ENCODE data around the gene KCTD16.

The KCTD16 gene

DNA sequence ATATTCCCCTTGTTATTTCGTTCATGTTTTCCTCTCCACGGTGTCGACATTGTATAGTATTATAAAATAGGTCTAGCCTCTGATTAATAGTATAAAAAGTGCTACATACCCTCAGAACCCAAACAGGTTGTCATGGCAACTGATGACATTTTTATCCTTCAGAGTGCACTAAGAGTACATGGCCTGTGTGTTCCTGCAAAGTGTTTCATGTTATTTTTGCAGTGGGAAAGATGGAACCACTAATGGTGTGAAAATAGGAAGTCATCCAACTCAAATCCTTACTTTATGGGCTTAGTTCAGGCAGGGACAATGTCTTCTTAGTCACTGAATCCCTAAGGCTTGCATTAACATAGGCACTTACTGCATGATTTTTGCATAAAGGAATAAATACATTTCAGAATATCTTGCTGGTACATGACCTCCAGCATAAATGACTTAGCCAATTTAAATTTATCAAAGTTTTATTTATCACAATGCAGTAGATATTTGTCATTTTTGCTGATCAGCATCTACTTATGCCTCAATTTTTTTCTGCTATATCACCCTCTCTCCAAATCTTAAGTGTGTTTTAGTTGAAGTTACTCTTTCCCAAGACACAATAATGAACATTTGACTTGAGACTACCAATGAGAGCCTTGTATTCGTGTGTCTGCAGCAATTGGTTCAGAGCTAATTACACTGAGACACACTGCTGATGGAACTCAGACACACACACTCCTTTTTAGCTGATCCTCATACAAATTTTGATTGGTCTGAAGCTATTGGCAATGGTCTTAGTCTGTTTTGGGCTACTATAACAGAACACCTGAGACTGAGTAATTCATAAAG, 243.7 kb downstream of the KCTD16 start (continued):
- TF ChIP-seq, protein P1, sequence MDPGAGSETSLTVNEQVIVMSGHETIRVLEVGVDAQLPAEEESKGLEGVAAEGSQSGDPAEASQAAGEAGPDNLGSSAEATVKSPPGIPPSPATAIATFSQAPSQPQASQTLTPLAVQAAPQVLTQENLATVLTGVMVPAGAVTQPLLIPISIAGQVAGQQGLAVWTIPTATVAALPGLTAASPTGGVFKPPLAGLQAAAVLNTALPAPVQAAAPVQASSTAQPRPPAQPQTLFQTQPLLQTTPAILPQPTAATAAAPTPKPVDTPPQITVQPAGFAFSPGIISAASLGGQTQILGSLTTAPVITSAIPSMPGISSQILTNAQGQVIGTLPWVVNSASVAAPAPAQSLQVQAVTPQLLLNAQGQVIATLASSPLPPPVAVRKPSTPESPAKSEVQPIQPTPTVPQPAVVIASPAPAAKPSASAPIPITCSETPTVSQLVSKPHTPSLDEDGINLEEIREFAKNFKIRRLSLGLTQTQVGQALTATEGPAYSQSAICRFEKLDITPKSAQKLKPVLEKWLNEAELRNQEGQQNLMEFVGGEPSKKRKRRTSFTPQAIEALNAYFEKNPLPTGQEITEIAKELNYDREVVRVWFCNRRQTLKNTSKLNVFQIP (CRISPR knock-in tag; IDR thresholded peaks at IDR 0.05; ENCODE audit: borderline replicate concordance, low read depth): no peak
- TF ChIP-seq TCF4 (CRISPR knock-in tag; IDR thresholded peaks at IDR 0.05; ENCODE audit: borderline replicate concordance) (no peak), OSR1 (CRISPR knock-in tag; IDR thresholded peaks at IDR 0.05) (no peak), SNAI2 (CRISPR knock-in tag; IDR thresholded peaks at IDR 0.05) (no peak), PATZ1 (CRISPR knock-in tag; IDR thresholded peaks at IDR 0.05; ENCODE audit: borderline replicate concordance) (no peak), CSDC2 (CRISPR knock-in tag; IDR thresholded peaks at IDR 0.05) (no peak), ZNF8 (CRISPR knock-in tag; IDR thresholded peaks at IDR 0.05) (no peak), ZNF565 (CRISPR knock-in tag; conservative IDR thresholded peaks at IDR 0.05; ENCODE audit: low read depth) (no peak), ZFP3 (CRISPR knock-in tag; IDR thresholded peaks at IDR 0.05) (no peak)
- TF ChIP-seq, protein P2, sequence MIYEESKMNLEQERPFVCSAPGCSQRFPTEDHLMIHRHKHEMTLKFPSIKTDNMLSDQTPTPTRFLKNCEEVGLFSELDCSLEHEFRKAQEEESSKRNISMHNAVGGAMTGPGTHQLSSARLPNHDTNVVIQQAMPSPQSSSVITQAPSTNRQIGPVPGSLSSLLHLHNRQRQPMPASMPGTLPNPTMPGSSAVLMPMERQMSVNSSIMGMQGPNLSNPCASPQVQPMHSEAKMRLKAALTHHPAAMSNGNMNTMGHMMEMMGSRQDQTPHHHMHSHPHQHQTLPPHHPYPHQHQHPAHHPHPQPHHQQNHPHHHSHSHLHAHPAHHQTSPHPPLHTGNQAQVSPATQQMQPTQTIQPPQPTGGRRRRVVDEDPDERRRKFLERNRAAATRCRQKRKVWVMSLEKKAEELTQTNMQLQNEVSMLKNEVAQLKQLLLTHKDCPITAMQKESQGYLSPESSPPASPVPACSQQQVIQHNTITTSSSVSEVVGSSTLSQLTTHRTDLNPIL (CRISPR knock-in tag; IDR thresholded peaks at IDR 0.05; ENCODE audit: low read depth): no peak

- ATAC-seq: no peak
Measured at GRCh38 chr5:144416196-144416595, 245.5 kb downstream of the KCTD16 start.

More at GRCh38 chr5:144416196-144416595, 245.5 kb downstream of the KCTD16 start:
- no peak for TF ChIP-seq BACH2 (CRISPR knock-in tag; IDR thresholded peaks at IDR 0.05; ENCODE audit: borderline replicate concordance)
- no peak for TF ChIP-seq OSR1 (CRISPR knock-in tag; IDR thresholded peaks at IDR 0.05)
- no peak for TF ChIP-seq ZNF70 (CRISPR knock-in tag; IDR thresholded peaks at IDR 0.05)
- no peak for TF ChIP-seq SNAI2 (CRISPR knock-in tag; IDR thresholded peaks at IDR 0.05)
- TF ChIP-seq TSHZ2 (CRISPR knock-in tag; IDR thresholded peaks at IDR 0.05): no peak
- no peak for TF ChIP-seq PPARA (CRISPR knock-in tag; IDR thresholded peaks at IDR 0.05; ENCODE audit: borderline replicate concordance)
- TF ChIP-seq PATZ1 (CRISPR knock-in tag; IDR thresholded peaks at IDR 0.05; ENCODE audit: borderline replicate concordance): no peak
- TF ChIP-seq ZNF565 (CRISPR knock-in tag; conservative IDR thresholded peaks at IDR 0.05; ENCODE audit: low read depth): no peak
- TF ChIP-seq RARB (CRISPR knock-in tag; IDR thresholded peaks at IDR 0.05): no peak
- TF ChIP-seq ZNF8 (CRISPR knock-in tag; IDR thresholded peaks at IDR 0.05): no peak
- TF ChIP-seq, protein P1 (CRISPR knock-in tag; IDR thresholded peaks at IDR 0.05; ENCODE audit: borderline replicate concordance, low read depth): no peak
- TF ChIP-seq, protein P2 (CRISPR knock-in tag; IDR thresholded peaks at IDR 0.05; ENCODE audit: low read depth): no peak
- TF ChIP-seq ZFP30 (CRISPR knock-in tag; IDR thresholded peaks at IDR 0.05): no peak
- no peak for TF ChIP-seq GLIS3 (CRISPR knock-in tag; IDR thresholded peaks at IDR 0.05)
